ENCODE measurements around the gene ACTN4.

GRCh38 chr19:38665950-38666662 is 18.7 kb downstream of the ACTN4 start:
- TF ChIP-seq CHD2 (IDR thresholded peaks at IDR 0.05; ENCODE audit: low read length, partially characterized antibody) (no peak), PBX3 (IDR thresholded peaks at IDR 0.05) (no peak), CTCF (IDR thresholded peaks at IDR 0.05) (no peak)
